K562 (cell line): Measurements from ENCODE around the gene CD248. TPM values are rescaled to one million over a fixed set of nuclear protein-coding genes. Genes with fewer than 3 reads are reported as not detected.

Experiments used
- ATAC-seq: fragments of 200-7000 bp; cut with Tn5 transposase; 3 replicates; pipeline ENCODE4 v1.9.1; 2020; ENCODE audit warnings: moderate library complexity
- BruUV-seq: library from RNA; stranded (reverse); fragments of 400-500 nt; replicated peaks from 2 replicates; lab custom pipeline; 2021; lab: Mats Ljungman, UMichigan
- CTCF ChIA-PET: fragments of 300-600 bp; formaldehyde crosslinking; extraction: SDS; loops from one replicate; lab custom pipeline; 2021; ENCODE audit warnings: low intra/inter-chr PET ratio; lab: Yijun Ruan, JAX
- POLR2A ChIA-PET: fragments of 300-600, 350-650 bp; sonication (Branson Sonifier 250); formaldehyde crosslinking; extraction: SDS; loops from one replicate; lab custom pipeline; 2021; ENCODE audit warnings: antibody characterized with exemption, inconsistent platforms; lab: Yijun Ruan, JAX
- DNase-seq, 4 experiments: peaks; one replicate each; pipeline versions ENCODE4 v3.0.0 to v3.0.0-alpha.2; 2011 to 2018; ENCODE audit warnings: low spot score in 3 of 4, mixed read lengths in 3 of 4; ENCODE audit errors: extremely low read depth in 1 of 4
- FAIRE-seq: peaks from 2 replicates; lab custom pipeline; 2011; peaks lifted over from hg19 to GRCh38; lab: Jason Lieb, UNC
- H2AFZ ChIP-seq: 2 replicates; pipeline ENCODE4 v1.6.0; 2011; ENCODE audit warnings: low read depth, low read length, control low read depth, inconsistent platforms
- H3K27ac ChIP-seq: fragments of 200-600 bp; 3 replicates; pipeline ENCODE4 v1.8.0; 2011; ENCODE audit warnings: low read depth, mild to moderate bottlenecking, control low read depth, inconsistent platforms, low read length, moderate library complexity, mixed read lengths; ENCODE audit errors: extremely low read depth
- H3K27me3 ChIP-seq, 2 experiments: fragments of 300-600 bp in 1 of 2; 2 replicates in 1 of 2; 3 replicates in 1 of 2; pipeline versions ENCODE4 v1.6.0 to v1.8.0; 2011; ENCODE audit warnings: inconsistent platforms in 2 of 2, low read length in 2 of 2, mild to moderate bottlenecking in 1 of 2, mixed read lengths in 1 of 2, moderate library complexity in 1 of 2; ENCODE audit not compliant: control insufficient read depth in 2 of 2, insufficient read depth in 2 of 2
- H3K36me3 ChIP-seq: fragments of 300-600 bp; 3 replicates; pipeline ENCODE4 v1.8.0; 2011; ENCODE audit warnings: mild to moderate bottlenecking, low read length, inconsistent platforms; ENCODE audit not compliant: control insufficient read depth, insufficient read depth
- H3K4me1 ChIP-seq, 2 experiments: fragments of 200-600 bp in 1 of 2; replicated peaks in 1 of 2; 2 replicates in 1 of 2; 3 replicates in 1 of 2; pipeline versions ENCODE4 v1.5.1 to v1.8.0; 2011; ENCODE audit warnings: inconsistent platforms in 2 of 2, low read length in 2 of 2, mild to moderate bottlenecking in 1 of 2, mixed read lengths in 1 of 2, moderate library complexity in 1 of 2; ENCODE audit not compliant: control insufficient read depth in 2 of 2, insufficient read depth in 2 of 2
- H3K4me2 ChIP-seq: 2 replicates; pipeline ENCODE4 v1.6.1; 2011; ENCODE audit warnings: low read length, control low read depth, inconsistent platforms, mixed read lengths; ENCODE audit not compliant: insufficient read depth
- H3K4me3 ChIP-seq: fragments of 200-600 bp; sonication (generic), shearing (Covaris generic); 2 replicates; pipeline ENCODE4 v1.5.1; 2016; ENCODE audit warnings: control low read depth, inconsistent platforms
- H3K79me2 ChIP-seq: fragments of 200-600 bp; 3 replicates; pipeline ENCODE4 v1.8.0; 2011; ENCODE audit warnings: low read length, inconsistent platforms; ENCODE audit not compliant: control insufficient read depth, insufficient read depth
- H3K9ac ChIP-seq, 2 experiments: 2 replicates each; pipeline versions ENCODE4 v1.6.0 to v1.6.1; 2011; ENCODE audit warnings: low read depth in 2 of 2, low read length in 2 of 2, control low read depth in 1 of 2, inconsistent platforms in 1 of 2, mild to moderate bottlenecking in 1 of 2, mixed read lengths in 1 of 2; ENCODE audit not compliant: insufficient read depth in 1 of 2
- H3K9me1 ChIP-seq: one replicate; pipeline ENCODE4 v1.6.0; 2011; ENCODE audit warnings: inconsistent platforms, mild to moderate bottlenecking, low read length, moderate library complexity; ENCODE audit not compliant: control insufficient read depth, insufficient read depth
- H3K9me3 ChIP-seq: replicated peaks from 2 replicates; pipeline ENCODE4 v1.5.1; 2011; ENCODE audit warnings: low read depth, low read length, inconsistent platforms; ENCODE audit not compliant: control insufficient read depth, insufficient read depth
- H4K20me1 ChIP-seq: replicated peaks from 2 replicates; pipeline ENCODE4 v1.6.1; 2011; ENCODE audit warnings: low read length, inconsistent platforms, mixed read lengths; ENCODE audit not compliant: control insufficient read depth, insufficient read depth
- ARID4B ChIP-seq: sonication (generic); formaldehyde crosslinking; IDR thresholded peaks from 2 replicates; pipeline ENCODE4 v1.8.0; 2022; ENCODE audit warnings: mild to moderate bottlenecking, missing genetic modification reagents
- ELK3 ChIP-seq: fragments of 450-650 bp; formaldehyde crosslinking; IDR thresholded peaks from 2 replicates; pipeline ENCODE4 v1.4.0; 2020; ENCODE audit warnings: mild to moderate bottlenecking
- FOXK1 ChIP-seq: sonication (generic); formaldehyde crosslinking; IDR thresholded peaks from 2 replicates; pipeline ENCODE4 v1.8.0; 2022; ENCODE audit warnings: missing genetic modification reagents, mild to moderate bottlenecking, borderline replicate concordance
- GTF3C2 ChIP-seq: IDR thresholded peaks from 3 replicates; pipeline ENCODE4 v1.6.1; 2011; ENCODE audit warnings: borderline replicate concordance, mild to moderate bottlenecking, moderate library complexity; ENCODE audit not compliant: insufficient read length; ENCODE audit errors: extremely low read depth
- MYNN ChIP-seq, 2 experiments: sonication (generic); formaldehyde crosslinking in 1 of 2; IDR thresholded peaks; 2 replicates each; pipeline versions ENCODE4 v1.5.0 to v1.6.1; 2016 to 2020; ENCODE audit warnings: antibody characterized with exemption in 1 of 2, missing genetic modification reagents in 1 of 2
- NCOA4 ChIP-seq: fragments of 450-650 bp; IDR thresholded peaks from 2 replicates; pipeline ENCODE4 v1.6.1; 2018; ENCODE audit warnings: mild to moderate bottlenecking; ENCODE audit not compliant: partially characterized antibody
- TEAD2 ChIP-seq: fragments of 450-650 bp; IDR thresholded peaks from 2 replicates; pipeline ENCODE4 v1.6.1; 2016; ENCODE audit warnings: missing genetic modification characterization, control low read depth, missing compliant biosample characterization
- THRB ChIP-seq: fragments of 450-650 bp; formaldehyde crosslinking; conservative IDR thresholded peaks from 2 replicates; pipeline ENCODE4 v1.4.0; 2022; ENCODE audit warnings: mild to moderate bottlenecking, missing genetic modification characterization
- WGBS: fragments of 100-300 bp; shearing (Covaris generic); methylation state at CpG from one replicate; pipeline ENCODE4 v1.1.6; 2016; ENCODE audit warnings: low coverage, mixed read lengths; ENCODE audit not compliant: insufficient coverage; ENCODE audit errors: missing lambda C conversion rate; 5-methylcytosine and 5-hydroxymethylcytosine counted together
- in situ Hi-C: fragments of 300-500 bp; cut with MboI; formaldehyde crosslinking; loops from 4 replicates; pipeline ENCODE4 v1.15.0; 2018; ENCODE audit warnings: inconsistent platforms, mixed read lengths
- intact Hi-C: fragments of 100-400 bp; cut with micrococcal nuclease; formaldehyde crosslinking; loops from 2 replicates; pipeline ENCODE4 v1.14.2; 2022
- polyA plus RNA-seq, 8 experiments: library from polyadenylated mRNA; depleted of rRNA in 4 of 8; stranded (reverse) in 5 of 8; unstranded in 3 of 8; fragments of >200 nt; fragmentation: Nextera tagmentation in 2 of 8; fragmentation: Illumina TruSeq in 1 of 8; extraction: Ambion mirVana in 2 of 8; extraction: Trizol in 1 of 8; gene quantifications; 2 replicates each; pipeline versions ENCODE4 v1.2.1 to v1.2.3, GENCODE V29; 2011 to 2014; ENCODE audit warnings: inconsistent platforms in 1 of 8, missing spikeins in 1 of 8
- total RNA-seq, 7 experiments: library from RNA; depleted of rRNA in 6 of 7; stranded (reverse); fragments of >200 nt in 6 of 7; fragmentation: Illumina TruSeq in 2 of 7; extraction: Trizol in 2 of 7; gene quantifications; 2 replicates each; pipeline versions ENCODE4 v1.2.1 to v1.2.3, GENCODE V29; 2011 to 2021; ENCODE audit warnings: low replicate concordance in 1 of 7

Gene CD248
- total and polyA plus RNA-seq, 9 of the 15 experiments (the other 6 are each of a cell fraction or from before 2014, with no cell fraction given) = 0.09 TPM; not detected in 8

- POLR2A ChIA-PET = interaction anchor here (0.6 to 1.0 kb wide), 5 partner anchors 8 to 729 kb away, joined by 3 to 6 read pairs (median 3); partner anchors contain the start of genes BRMS1 and YIF1A
- 0 out of 2 replicates have a peak within 1 kb of the TSS, but pooled peaks have one; percentile 8 for H2AFZ ChIP-seq
- TF ChIP-seq ELK3 (CRISPR knock-in tag) = no peak
- TF ChIP-seq GTF3C2 = no peak
- TF ChIP-seq THRB (CRISPR knock-in tag) = 0 out of 2 replicates have a peak, but pooled peaks have one; percentile 35
- TF ChIP-seq MYNN (IDR thresholded peaks at IDR 0.05) = peak; percentile 99
- TF ChIP-seq MYNN (CRISPR knock-in tag; IDR thresholded peaks at IDR 0.05) = peak; percentile 29; the same call in 1 of the 2 replicates
- TF ChIP-seq FOXK1 (CRISPR knock-in tag) = 0 out of 2 replicates have a peak, but pooled peaks have one; percentile 39
- no peak for TF ChIP-seq TEAD2
- peak; percentile 76; the same call in 1 of the 2 replicates for TF ChIP-seq ARID4B (CRISPR knock-in tag)
- no peak for TF ChIP-seq NCOA4
Observed at GRCh38 chr11:66336234-66337102, 19.6 kb upstream of the CD248 start, which contains the start of gene RIN1. TSS of gene RIN1 (minus strand) at chr11:66336434. CDS start at chr11:66336402, 32 bp downstream.

More at GRCh38 chr11:66336234-66337102, 19.6 kb upstream of the CD248 start, which contains the start of gene RIN1:
- H3K4me1 ChIP-seq = peaks cover 7 to 55% of the 10 kb centered on the region in 2 experiments; a peak in 4 of 5 replicates
- peaks cover 3% of the 10 kb centered on the region; the same call in 1 of the 2 replicates for H4K20me1 ChIP-seq
- in situ Hi-C loops = no loop called here
- no peak within 1 kb of the TSS for H3K4me3 ChIP-seq
- H3K4me2 ChIP-seq = no peak within 1 kb of the TSS; the same call in 1 of the 2 replicates
- H3K9me3 ChIP-seq = no peaks in the 10 kb centered on the region
- FAIRE-seq (peak; percentile 93), DNase-seq (peak; percentile 81 to 85 (median 84)), ATAC-seq (peak; percentile 89)
- H3K36me3 ChIP-seq = peaks cover 43% of the 10 kb centered on the region; the same call in 2 of the 3 replicates
- 40% methylated on average over 17 of the region's 22 CpGs for WGBS
- CTCF ChIA-PET = interaction anchor here (0.6 to 1.7 kb wide), 3 partner anchors 25 to 447 kb away, joined by 4 to 8 read pairs (median 8); no protein-coding TSS in a partner anchor
- H3K9ac ChIP-seq = peak within 1 kb of the TSS in 1 of 2 experiments; percentile 80; a peak in 2 of 4 replicates
- no peak within 1 kb of the TSS for H3K27ac ChIP-seq
- no peaks in the 10 kb centered on the region for H3K9me1 ChIP-seq
- H3K27me3 ChIP-seq = no peaks in the 10 kb centered on the region
- H3K79me2 ChIP-seq = no peaks in the 10 kb centered on the region
- BruUV-seq = no TSS peak
- intact Hi-C loops = loop anchor here (1.0 kb wide), 1 partner anchor 24 kb away; no protein-coding TSS in a partner anchor
